ENCODE results near the gene TMA7B.

TMA7B gene

DNA sequence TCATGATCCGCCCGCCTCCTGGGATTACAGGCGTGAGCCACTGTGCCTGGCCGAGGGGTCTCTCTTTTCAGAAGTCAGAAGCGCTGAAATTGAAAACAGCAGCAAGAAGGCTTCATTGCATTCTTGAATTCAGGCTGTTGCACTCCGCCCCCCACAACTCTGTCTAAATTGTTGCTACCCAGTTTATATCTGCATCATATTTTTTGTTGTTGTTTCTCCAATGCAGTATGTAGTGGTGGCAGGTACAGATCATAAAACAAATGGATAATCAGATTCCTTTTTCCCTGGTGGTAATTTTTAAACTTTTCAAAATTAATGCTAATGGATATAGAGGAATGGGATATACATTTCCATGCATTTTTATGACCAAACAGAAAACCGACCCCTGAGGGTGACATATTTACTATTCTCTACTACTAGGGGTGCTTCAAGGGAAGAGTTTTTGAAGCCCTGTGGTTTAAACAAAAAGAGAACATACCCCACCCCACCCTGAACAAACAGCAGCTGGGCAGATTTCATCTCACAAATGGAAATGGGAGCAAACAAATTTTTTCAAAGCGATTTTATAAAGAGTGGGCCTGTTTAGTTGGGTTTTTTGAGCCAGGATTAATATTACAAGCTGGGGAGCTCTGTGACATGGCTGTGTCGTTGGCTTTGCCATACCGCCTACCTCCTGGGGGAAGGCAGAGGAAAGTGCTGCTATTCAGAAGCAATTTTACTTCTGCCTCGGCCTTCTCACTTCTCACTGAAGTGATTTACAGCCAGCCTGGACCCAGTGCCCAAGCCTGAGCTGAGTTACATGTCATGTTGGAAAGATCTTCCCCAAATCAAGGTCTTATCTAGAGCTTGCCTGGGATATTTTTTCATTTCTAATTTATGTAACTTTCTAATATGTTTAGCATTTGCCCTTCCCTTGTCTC lies 16.0 kb upstream of the TMA7B start:
- H3K9ac ChIP-seq: no peak overlapping the region
- no peaks in the 10 kb centered on the region for H3K36me3 ChIP-seq (ENCODE audit: control insufficient read depth, insufficient read depth, low read length)
- H3K27ac ChIP-seq: no peak overlapping the region
- H3K27me3 ChIP-seq (ENCODE audit: control insufficient read depth, insufficient read depth, low read length): no peaks in the 10 kb centered on the region
- H3K4me2 ChIP-seq (ENCODE audit: low read length): no peak overlapping the region
- no peak overlapping the region for H2AFZ ChIP-seq
- H3K79me2 ChIP-seq: no peaks in the 10 kb centered on the region
- TF ChIP-seq, protein P1, sequence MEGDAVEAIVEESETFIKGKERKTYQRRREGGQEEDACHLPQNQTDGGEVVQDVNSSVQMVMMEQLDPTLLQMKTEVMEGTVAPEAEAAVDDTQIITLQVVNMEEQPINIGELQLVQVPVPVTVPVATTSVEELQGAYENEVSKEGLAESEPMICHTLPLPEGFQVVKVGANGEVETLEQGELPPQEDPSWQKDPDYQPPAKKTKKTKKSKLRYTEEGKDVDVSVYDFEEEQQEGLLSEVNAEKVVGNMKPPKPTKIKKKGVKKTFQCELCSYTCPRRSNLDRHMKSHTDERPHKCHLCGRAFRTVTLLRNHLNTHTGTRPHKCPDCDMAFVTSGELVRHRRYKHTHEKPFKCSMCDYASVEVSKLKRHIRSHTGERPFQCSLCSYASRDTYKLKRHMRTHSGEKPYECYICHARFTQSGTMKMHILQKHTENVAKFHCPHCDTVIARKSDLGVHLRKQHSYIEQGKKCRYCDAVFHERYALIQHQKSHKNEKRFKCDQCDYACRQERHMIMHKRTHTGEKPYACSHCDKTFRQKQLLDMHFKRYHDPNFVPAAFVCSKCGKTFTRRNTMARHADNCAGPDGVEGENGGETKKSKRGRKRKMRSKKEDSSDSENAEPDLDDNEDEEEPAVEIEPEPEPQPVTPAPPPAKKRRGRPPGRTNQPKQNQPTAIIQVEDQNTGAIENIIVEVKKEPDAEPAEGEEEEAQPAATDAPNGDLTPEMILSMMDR (IDR thresholded peaks at IDR 0.05): no peak
- no peaks in the 10 kb centered on the region for H3K4me1 ChIP-seq
- H3K4me3 ChIP-seq (ENCODE audit: low read depth, low read length): no peak overlapping the region
- H3K9me3 ChIP-seq (ENCODE audit: control insufficient read depth, low read length): no peaks in the 10 kb centered on the region

DNA sequence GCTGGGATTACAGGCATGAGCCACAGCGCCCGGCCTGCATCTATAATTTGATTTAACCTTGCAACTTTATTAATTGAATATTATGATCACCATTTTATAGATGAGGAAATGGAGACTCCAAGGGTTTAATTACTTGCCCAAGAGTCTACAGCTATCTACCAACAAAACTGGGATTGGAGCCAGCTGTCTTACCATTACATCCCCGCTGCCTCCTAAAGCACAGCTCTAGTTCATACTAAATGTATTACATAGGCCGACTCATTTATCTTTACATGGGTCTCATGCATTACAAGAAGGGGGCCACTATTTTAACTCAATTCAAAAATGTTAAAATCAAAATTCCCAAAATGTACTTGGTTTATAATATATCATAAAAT lies 14.1 kb upstream of the TMA7B start:
- Histone ChIP-seq H3K9me3 (ENCODE audit: control insufficient read depth, low read length) (no peaks in the 10 kb centered on the region), H3K27me3 (ENCODE audit: control insufficient read depth, insufficient read depth, low read length) (no peaks in the 10 kb centered on the region), H3K27ac (no peak overlapping the region), H2AFZ (no peak overlapping the region), H3K36me3 (ENCODE audit: control insufficient read depth, insufficient read depth, low read length) (no peaks in the 10 kb centered on the region), H3K4me2 (ENCODE audit: low read length) (no peak overlapping the region), H3K9ac (no peak overlapping the region), H3K79me2 (no peaks in the 10 kb centered on the region), H3K4me3 (ENCODE audit: low read depth, low read length) (no peak overlapping the region), H3K4me1 (no peaks in the 10 kb centered on the region)
- TF ChIP-seq, protein P1 (IDR thresholded peaks at IDR 0.05): no peak

GRCh38 chr22:39946503-39947219 lies 13.5 kb upstream of the TMA7B start:
- Histone ChIP-seq H3K9me3 (ENCODE audit: control insufficient read depth, low read length) (no peaks in the 10 kb centered on the region), H3K4me3 (ENCODE audit: low read depth, low read length) (no peak overlapping the region), H2AFZ (no peak overlapping the region), H3K79me2 (no peaks in the 10 kb centered on the region), H3K4me2 (ENCODE audit: low read length) (no peak overlapping the region), H3K4me1 (no peaks in the 10 kb centered on the region), H3K9ac (no peak overlapping the region), H3K27ac (no peak overlapping the region), H3K36me3 (ENCODE audit: control insufficient read depth, insufficient read depth, low read length) (no peaks in the 10 kb centered on the region), H3K27me3 (ENCODE audit: control insufficient read depth, insufficient read depth, low read length) (no peaks in the 10 kb centered on the region)
- TF ChIP-seq, protein P1 (IDR thresholded peaks at IDR 0.05): no peak

DNA sequence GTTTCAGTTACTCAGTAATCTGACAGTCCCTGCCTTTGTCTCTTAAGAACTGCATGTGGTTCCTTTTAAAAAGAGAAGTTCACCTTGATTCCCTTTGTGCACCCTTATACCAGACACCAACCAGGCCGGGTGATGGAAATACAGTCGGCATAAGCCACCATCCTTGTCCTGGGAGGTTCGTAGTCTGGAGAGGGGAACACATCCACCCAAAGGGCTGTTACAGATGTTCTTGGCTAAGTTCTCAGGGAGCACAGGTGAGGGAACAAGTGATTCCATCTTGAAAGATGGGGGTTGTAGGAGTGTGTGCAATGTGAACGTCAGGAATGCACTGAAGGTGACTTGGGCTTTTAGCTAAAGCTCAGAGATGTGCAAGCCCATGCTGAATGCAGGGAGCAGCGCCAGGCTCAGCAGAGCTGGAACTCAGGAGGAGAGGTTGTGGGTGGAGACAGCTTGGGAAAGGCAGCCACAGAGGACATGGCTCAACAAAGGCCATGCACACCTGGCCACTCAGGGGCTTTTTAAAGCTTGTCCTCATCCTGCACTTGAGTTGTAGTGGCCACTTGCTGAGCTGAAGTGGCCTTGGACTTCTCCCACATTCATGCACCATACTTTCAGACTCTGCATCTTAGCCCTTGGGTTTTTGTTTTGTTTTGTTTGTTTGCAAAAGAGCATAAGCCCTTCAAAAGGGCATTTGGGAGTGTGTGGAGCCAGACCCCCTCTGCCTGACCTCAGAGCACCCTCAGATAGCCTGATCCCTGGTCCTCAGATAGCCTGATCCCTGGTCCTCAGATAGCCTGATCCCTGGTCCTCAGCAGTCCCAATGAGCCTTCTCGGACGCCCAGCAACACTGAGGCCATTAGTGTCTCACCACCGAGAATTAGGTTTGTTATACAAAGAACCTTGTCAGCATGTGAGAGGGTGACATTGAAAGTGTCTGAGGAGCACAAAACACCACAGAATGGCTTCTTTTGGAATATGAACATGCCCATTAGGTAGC lies 12.7 kb upstream of the TMA7B start:
- no peaks in the 10 kb centered on the region for H3K9me3 ChIP-seq (ENCODE audit: control insufficient read depth, low read length)
- H3K27me3 ChIP-seq (ENCODE audit: control insufficient read depth, insufficient read depth, low read length): no peaks in the 10 kb centered on the region
- H3K9ac ChIP-seq: no peak overlapping the region
- no peaks in the 10 kb centered on the region for H3K36me3 ChIP-seq (ENCODE audit: control insufficient read depth, insufficient read depth, low read length)
- TF ChIP-seq, protein P1 (IDR thresholded peaks at IDR 0.05): no peak
- H2AFZ ChIP-seq: no peak overlapping the region
- H3K4me2 ChIP-seq (ENCODE audit: low read length): no peak overlapping the region
- no peaks in the 10 kb centered on the region for H3K4me1 ChIP-seq
- no peaks in the 10 kb centered on the region for H3K79me2 ChIP-seq
- H3K27ac ChIP-seq: no peak overlapping the region
- no peak overlapping the region for H3K4me3 ChIP-seq (ENCODE audit: low read depth, low read length)

All from parathyroid adenoma (tissue), 2 donors.